Loucy (cell line): ENCODE results near the gene CHN1.

Experiments used
- EZH2phosphoT487 ChIP-seq: fragments of 200-600 bp; IDR thresholded peaks from 2 replicates; pipeline ENCODE4 v1.6.1; 2018; ENCODE audit warnings: antibody characterized with exemption, mild to moderate bottlenecking, moderate library complexity, borderline replicate concordance
- TF ChIP-seq, protein P1 (sequence below): fragments of 200-600 bp; sonication (generic); conservative IDR thresholded peaks from 2 replicates; pipeline ENCODE4 v1.5.1; 2014; ENCODE audit warnings: mild to moderate bottlenecking, antibody characterized with exemption, low read length

DNA sequence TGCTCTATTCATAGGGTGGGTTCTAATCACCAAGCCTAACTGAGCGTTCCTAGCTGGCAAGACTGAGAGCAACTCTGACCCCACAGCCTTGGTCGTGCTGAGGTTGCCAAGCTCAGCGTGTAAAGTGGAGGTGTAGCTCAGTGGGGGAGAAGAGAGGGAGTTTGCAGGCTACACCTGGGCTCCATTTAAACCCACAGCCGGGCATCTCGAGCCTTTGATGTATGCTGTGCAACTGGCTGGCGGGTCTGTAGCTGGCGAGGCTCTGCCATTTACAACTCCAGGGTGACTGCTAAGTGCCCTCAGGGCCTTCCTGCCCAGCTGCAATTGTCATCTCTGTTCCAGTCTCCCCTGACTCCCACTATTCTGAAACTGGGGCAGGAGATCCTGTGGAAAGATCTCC lies 220.9 kb downstream of the CHN1 start:
- TF ChIP-seq, protein P1, sequence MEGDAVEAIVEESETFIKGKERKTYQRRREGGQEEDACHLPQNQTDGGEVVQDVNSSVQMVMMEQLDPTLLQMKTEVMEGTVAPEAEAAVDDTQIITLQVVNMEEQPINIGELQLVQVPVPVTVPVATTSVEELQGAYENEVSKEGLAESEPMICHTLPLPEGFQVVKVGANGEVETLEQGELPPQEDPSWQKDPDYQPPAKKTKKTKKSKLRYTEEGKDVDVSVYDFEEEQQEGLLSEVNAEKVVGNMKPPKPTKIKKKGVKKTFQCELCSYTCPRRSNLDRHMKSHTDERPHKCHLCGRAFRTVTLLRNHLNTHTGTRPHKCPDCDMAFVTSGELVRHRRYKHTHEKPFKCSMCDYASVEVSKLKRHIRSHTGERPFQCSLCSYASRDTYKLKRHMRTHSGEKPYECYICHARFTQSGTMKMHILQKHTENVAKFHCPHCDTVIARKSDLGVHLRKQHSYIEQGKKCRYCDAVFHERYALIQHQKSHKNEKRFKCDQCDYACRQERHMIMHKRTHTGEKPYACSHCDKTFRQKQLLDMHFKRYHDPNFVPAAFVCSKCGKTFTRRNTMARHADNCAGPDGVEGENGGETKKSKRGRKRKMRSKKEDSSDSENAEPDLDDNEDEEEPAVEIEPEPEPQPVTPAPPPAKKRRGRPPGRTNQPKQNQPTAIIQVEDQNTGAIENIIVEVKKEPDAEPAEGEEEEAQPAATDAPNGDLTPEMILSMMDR = no peak
- no peak for TF ChIP-seq EZH2phosphoT487
